GM12892 (cell line): ENCODE results near the gene KIF11.
"Not testable (repeated sequence)": the region's sequence is repeated elsewhere in the genome, so short reads cannot be mapped to it uniquely, and the experiment has no call there.

ENCODE experiments used
- DNase-seq: peaks from one replicate; pipeline ENCODE4 v3.0.0; 2011; ENCODE audit not compliant: insufficient read length
- FAIRE-seq: peaks from 2 replicates; lab custom pipeline; 2011; peaks lifted over from hg19 to GRCh38; lab: Jason Lieb, UNC
- POLR2A ChIP-seq: IDR thresholded peaks from 2 replicates; pipeline ENCODE4 v1.6.1; 2011; ENCODE audit warnings: low read depth, low read length, control low read depth
- POLR2AphosphoS5 ChIP-seq: IDR thresholded peaks from 2 replicates; pipeline ENCODE4 v1.6.1; 2011; ENCODE audit warnings: low read depth, low read length, control low read depth
- TAF1 ChIP-seq: IDR thresholded peaks from 2 replicates; pipeline ENCODE4 v1.6.1; 2011; ENCODE audit warnings: low read depth, mild to moderate bottlenecking, control low read depth, low read length, borderline replicate concordance

The KIF11 gene

GRCh38 chr10:92595505-92595904, 2.6 kb downstream of the KIF11 start:
- FAIRE-seq = no peak
- TF ChIP-seq POLR2A (no peak), TAF1 (no peak), POLR2AphosphoS5 (no peak)

DNA sequence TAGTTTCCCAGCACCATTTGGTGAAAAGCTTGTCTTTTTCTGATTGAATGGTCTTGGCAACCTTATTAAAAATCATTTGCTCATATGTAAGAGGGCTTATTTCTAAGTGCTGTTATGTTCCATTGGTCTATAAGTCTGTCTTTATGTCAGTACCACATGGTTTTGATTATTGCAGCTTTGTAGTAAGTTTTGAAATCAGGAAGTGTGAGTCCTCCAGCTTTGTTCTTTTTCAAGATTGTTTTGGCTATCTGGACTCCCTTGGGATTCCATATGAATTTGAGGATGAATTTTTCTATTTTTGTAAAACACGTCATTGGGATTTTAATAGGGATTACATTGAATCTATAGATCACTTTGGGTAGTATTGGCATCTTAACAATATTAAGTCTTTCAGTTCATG, 5.4 kb downstream of the KIF11 start:
- DNase-seq (no peak), FAIRE-seq (no peak)
- TF ChIP-seq POLR2AphosphoS5 (no peak), POLR2A (no peak), TAF1 (no peak)

More at GRCh38 chr10:92595505-92595904, 2.6 kb downstream of the KIF11 start:
- DNase-seq = no peak

DNA sequence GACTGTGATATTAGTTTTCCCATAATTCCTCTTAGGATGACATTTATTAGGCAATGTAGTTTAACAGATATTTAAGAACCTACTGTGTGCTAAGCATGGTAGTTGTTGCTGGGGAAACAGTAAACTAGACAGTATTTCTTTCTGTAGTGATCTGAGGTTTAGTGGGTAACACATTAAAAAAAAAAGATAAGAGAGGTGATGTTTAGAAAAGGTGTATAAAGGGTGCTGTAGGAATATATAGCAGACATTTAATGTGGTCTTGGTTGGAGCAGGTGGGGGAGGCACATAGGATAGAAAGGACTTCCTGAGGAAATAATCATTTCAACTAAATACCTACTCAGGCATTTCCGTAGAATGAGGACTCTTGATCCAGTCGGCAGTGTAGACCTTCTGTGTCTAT, 11.9 kb downstream of the KIF11 start:
- FAIRE-seq = no peak
- DNase-seq = no peak
- TF ChIP-seq POLR2AphosphoS5 (no peak), POLR2A (no peak), TAF1 (no peak)

GRCh38 chr10:92615515-92615914, 22.6 kb downstream of the KIF11 start:
- no peak for FAIRE-seq
- TF ChIP-seq POLR2A = no peak
- TF ChIP-seq POLR2AphosphoS5 = no peak
- TF ChIP-seq TAF1 = no peak

DNA sequence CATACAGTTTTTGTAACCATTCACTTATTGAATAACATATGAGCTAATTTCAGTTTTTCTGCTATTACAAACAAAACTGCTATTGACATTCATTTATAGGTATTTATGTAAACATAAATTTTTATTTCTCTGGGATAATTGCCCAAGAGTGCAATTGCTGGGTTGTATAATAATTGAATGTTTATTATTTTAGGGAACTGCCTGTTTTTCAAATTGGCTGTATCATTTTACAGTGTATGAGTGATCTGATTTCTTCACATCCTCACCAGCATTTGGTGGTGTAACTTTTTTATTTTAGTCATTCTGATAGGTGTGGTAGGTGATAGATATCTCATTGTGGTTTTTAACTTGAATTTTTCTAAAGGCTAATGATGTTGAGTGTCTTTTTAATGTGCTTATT, 26.4 kb downstream of the KIF11 start:
- DNase-seq = no peak
- no peak for FAIRE-seq
- TF ChIP-seq POLR2AphosphoS5 (no peak), TAF1 (no peak), POLR2A (no peak)

More at GRCh38 chr10:92615515-92615914, 22.6 kb downstream of the KIF11 start:
- DNase-seq = no peak

DNA sequence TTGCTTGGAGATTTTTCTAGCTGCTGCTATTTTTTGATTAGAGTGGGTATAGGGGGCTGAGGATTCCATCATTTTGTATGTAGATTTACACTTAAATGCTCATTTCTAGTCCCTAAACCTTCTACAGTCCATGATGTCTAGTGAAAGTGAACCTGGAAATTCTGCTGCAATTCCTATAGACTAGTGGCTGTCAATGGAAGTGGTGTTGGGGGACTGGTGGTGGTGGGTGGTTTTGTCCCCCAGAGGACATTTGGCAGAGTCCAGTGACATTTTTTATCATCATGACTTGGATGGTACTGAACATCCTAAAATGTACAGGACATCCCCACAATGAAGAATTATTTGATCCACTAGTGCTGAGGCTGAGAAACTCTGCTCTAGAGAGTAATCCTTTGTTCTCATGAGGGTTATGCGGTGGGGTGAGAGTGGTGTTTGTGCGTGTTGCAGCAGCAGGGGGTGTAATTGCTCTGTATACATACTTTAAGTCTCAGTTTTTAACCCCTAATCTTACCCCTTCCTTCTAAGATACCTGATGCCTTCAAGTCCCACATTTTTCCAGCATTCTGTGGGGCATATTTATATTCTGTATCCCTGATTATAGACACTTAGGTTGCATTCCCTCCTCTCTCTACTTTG, 35.0 kb downstream of the KIF11 start:
- FAIRE-seq (no peak), DNase-seq (no peak)
- TF ChIP-seq POLR2AphosphoS5 (no peak), TAF1 (no peak), POLR2A (no peak)

DNA sequence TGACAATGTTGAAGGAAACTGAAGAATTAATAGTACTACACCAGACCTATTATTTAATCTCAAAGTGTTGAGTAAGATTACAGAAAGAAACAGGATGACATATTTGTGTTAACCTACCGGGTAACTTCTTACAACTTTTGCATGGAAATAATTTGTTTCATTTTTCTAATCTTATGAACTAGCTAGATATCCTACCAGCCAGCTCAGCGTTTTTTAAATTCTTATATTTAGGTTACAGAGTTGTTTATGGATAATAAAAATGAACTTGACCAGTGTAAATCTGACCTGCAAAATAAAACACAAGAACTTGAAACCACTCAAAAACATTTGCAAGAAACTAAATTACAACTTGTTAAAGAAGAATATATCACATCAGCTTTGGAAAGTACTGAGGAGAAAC, 37.0 kb downstream of the KIF11 start:
- no peak for DNase-seq
- TF ChIP-seq POLR2A (no peak), TAF1 (no peak), POLR2AphosphoS5 (no peak)
- FAIRE-seq = no peak

- no peak for TF ChIP-seq POLR2AphosphoS5
- no peak for TF ChIP-seq POLR2A
- no peak for FAIRE-seq
- no peak for DNase-seq
Observed at GRCh38 chr10:92638037-92638436, 45.1 kb downstream of the KIF11 start.

DNA sequence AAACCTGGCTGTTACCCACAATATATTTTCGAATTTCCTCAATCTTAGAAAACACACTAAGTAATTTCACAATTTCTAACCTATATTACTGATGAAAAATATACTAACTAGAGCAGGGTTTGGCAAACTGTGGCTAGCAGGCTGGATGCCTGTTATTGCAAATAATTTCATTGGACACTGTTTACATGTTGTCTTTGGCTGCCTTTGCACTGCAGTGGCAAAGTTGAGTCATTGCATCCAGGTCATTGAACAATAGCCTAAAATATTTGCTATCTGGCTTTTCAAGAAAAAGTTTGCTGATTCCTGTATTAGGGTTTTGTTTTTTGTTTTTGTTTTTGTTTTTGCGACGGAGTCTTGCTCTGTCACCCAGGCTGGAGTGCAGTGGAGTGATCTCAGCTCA, 47.2 kb downstream of the KIF11 start:
- FAIRE-seq = no peak
- TF ChIP-seq POLR2A = no peak
- no peak for TF ChIP-seq POLR2AphosphoS5
- no peak for TF ChIP-seq TAF1
- DNase-seq = no peak

GRCh38 chr10:92641492-92641891, 48.6 kb downstream of the KIF11 start:
- FAIRE-seq = no peak
- no peak for DNase-seq
- no peak for TF ChIP-seq POLR2A
- no peak for TF ChIP-seq TAF1
- no peak for TF ChIP-seq POLR2AphosphoS5

- no peak for FAIRE-seq
Observed at GRCh38 chr10:92644921-92645320, 52.0 kb downstream of the KIF11 start.

GRCh38 chr10:92650864-92651263, 57.9 kb downstream of the KIF11 start:
- not testable (repeated sequence) for DNase-seq, FAIRE-seq

More at GRCh38 chr10:92644921-92645320, 52.0 kb downstream of the KIF11 start:
- TF ChIP-seq TAF1 (no peak), POLR2A (no peak), POLR2AphosphoS5 (no peak)
- DNase-seq = no peak

- no peak for DNase-seq
- TF ChIP-seq TAF1 (no peak), POLR2A (no peak), POLR2AphosphoS5 (no peak)
- no peak for FAIRE-seq
Observed at GRCh38 chr10:92655426-92655825, 62.5 kb downstream of the KIF11 start.
